HuH-7.5 (cell line): ENCODE data around the gene ATXN1.

Experiments used
- DNase-seq: peaks from one replicate; pipeline ENCODE4 v3.0.0; 2011; ENCODE audit warnings: low spot score

The ATXN1 gene

DNA sequence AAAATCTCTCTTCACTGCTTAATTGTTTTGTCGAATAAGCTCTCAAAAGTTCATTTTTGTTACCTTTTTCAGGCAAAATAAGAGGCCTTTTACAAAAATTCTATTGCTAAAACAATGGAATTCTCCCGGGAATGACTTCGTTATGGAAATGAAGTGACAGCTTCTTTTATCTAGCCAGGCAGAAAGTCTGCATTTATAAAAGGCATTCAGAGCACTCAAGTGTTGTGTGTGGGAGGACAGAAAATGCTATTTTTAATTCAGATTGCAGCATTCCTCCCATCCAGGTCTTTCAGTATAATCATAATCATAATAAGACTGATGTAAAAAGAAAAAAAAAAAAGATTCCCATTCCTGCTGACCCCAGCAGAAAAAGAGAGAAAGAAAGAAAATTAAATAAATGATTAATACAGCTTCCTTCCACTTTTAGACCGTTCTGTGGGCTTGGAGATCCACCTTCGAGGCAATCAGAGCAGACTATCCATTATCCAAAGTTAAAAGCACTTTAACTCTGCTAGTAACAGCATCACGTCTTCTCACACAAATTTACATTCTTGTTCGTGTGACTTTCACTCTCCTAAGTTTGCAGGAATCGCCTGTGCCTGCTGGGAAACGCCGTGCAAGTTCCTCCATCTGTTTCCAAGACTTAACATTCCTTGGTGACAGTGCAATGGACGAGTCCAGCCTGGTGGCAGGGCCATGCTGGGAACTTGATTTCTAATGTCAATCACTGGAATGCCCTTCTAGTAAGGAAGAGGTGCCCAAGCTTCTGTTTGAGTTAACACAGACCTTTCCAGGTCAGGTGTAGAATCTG is 264.1 kb downstream of the ATXN1 start:
- DNase-seq: no peak

DNA sequence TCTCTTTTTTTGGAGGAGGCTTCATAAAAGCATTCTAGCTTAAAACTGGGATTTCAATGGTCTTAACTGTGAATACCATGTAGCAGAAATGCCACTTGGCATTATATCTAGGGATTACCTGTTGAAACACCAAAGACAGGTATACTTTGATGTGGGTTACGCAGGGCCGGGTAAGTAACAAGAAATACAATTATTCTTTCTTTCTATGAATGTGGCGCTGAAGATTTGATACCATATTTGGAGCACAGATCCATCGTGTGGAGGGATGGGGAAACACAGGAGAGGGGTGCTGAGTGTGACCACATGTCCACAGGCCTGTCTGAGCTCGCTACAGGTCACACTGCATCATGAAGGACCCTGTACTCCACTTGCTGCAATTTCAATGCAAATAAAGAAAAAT is 265.1 kb downstream of the ATXN1 start:
- DNase-seq: no peak

- no peak for DNase-seq
These were observed 266.5 kb downstream of the ATXN1 start for GRCh38 chr6:16494793-16495192.

DNA sequence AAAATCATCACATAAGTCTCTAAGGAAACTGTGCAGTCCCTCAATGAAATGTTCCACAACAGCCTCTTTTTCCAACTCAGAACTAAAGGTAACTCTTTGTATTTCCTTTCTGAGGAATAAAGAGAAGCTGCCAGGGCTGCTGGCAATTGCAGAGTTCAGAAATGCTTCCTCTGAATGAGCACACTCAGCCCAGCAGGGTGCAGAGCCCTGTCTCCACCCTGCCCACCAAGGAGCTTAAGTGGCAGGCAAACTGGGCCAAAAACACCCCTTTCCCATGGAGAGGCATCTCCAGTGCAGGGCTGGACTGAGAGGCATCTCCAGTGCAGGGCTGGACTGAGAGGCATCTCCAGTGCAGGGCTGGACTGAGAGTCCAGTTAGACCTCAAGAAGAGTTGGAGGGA is 267.5 kb downstream of the ATXN1 start:
- no peak for DNase-seq

DNA sequence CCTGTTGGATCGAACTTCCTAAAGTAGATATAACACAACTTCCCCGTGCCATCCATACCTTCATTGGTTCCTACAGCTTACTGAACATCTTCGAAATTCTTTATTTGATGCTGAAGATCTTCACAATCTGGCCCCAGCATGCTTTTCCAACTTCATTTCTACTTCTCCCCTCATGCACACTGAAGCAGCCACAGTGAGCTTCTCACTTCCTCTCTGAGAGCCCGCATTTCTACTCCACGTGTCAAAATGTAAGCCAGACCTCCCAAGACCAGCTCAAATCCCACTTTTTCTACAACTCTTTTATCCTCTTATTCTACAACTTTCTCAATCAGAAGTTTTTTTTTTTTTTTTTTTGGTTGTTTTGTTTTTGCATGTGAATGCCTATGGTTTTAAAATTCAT is 268.1 kb downstream of the ATXN1 start:
- DNase-seq: no peak

GRCh38 chr6:16491666-16492313 is 269.5 kb downstream of the ATXN1 start:
- no peak for DNase-seq

DNA sequence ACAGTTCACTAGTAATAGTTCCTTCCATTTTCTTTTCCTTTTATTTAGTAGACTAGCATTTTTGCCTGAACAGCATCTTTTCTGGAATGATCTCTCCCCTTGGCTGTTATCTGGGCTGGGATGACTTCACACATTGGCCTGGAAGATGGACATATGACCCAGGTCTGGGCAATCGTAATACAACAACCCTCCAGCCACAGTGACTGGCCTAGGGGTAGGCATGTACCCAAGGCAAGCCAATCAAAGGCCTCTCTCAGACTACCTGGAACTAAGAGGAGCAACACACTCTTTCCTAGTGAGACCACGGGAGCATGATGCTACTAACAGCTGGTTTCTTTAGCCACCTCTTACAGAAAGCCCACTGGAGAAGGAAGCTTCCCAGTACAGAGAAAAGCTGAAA is 270.6 kb downstream of the ATXN1 start:
- no peak for DNase-seq

GRCh38 chr6:16488813-16489212 is 272.4 kb downstream of the ATXN1 start:
- DNase-seq: no peak

GRCh38 chr6:16487996-16488674 is 273.1 kb downstream of the ATXN1 start:
- DNase-seq: no peak

DNA sequence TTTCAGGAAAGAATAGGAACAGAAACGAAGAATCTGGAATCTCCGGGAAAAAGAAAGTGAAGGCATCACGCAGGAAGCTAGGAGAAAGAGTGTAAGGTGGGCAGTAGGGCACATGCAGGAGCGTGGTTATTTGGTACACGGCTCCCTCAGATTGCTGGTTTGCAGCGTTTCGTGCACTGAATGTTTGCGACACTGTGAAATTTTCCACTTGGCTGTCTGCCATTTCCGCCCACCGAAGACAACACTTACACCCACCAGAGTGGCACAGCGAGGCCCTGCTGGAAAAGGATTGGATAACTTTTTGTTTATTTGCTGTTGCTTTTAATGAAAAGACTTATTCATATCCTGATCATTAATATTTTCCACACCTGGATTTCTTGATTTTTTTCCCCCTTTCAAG is 274.6 kb downstream of the ATXN1 start:
- DNase-seq: no peak

DNA sequence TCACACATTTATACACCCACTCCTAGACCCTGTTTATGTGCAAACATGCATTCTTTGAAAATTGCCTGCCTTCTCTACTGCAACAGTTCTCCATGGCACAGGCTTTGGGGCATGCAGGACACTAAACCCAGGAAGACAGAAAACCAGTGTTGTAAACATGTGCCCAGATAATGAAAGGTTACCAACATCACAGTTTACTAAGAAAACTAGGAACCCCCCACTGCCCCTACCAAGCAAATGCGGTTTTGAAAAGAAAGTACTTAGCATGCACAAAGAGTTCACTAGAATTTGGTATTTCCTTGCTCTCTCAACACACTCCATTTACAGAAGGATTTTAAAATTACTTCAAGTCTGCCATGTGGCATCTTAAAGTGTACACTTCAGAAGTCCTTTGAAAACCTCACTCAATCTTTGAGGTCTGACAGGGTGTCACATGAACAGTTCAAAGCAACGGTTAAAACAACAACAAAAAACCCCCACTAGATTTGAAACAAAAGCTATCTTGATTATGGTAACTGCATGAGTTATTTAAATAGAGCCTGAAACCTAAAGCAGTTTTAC is 277.9 kb downstream of the ATXN1 start:
- DNase-seq: no peak

GRCh38 chr6:16482702-16483314 is 278.5 kb downstream of the ATXN1 start:
- no peak for DNase-seq

DNA sequence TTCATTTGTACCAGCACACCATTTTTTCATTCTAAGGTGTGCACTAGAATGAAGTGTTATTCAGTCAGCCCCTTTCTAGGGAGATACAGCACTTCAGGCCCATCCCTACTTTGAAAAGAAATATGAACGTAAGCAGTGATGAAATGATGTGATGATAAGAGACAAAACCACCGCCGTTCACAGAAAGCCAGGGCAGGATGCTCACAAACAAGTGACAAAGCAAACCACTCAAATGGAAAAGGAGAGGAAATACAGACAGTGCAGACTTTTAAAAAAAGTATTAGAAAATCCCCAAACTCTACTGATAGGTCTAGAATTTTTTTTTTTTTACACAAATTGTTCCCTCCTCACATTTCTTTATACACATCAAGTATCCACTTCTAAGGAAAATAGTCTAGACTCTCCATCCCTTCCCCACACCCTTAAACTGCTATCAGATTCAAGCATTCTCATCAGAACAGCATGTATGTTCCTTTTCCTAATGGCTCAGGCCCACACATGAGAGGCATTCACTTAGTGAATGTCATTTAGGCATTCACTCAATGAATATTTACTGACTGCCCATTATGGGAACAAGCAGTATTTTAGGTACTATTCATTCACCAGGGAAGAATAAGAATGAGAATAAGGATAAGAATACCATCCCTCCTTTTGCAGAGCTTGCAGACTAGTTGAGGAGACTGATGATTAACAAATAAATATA is 279.4 kb downstream of the ATXN1 start:
- DNase-seq: no peak

- no peak for DNase-seq
These were observed 280.3 kb downstream of the ATXN1 start for GRCh38 chr6:16480763-16481560.

DNA sequence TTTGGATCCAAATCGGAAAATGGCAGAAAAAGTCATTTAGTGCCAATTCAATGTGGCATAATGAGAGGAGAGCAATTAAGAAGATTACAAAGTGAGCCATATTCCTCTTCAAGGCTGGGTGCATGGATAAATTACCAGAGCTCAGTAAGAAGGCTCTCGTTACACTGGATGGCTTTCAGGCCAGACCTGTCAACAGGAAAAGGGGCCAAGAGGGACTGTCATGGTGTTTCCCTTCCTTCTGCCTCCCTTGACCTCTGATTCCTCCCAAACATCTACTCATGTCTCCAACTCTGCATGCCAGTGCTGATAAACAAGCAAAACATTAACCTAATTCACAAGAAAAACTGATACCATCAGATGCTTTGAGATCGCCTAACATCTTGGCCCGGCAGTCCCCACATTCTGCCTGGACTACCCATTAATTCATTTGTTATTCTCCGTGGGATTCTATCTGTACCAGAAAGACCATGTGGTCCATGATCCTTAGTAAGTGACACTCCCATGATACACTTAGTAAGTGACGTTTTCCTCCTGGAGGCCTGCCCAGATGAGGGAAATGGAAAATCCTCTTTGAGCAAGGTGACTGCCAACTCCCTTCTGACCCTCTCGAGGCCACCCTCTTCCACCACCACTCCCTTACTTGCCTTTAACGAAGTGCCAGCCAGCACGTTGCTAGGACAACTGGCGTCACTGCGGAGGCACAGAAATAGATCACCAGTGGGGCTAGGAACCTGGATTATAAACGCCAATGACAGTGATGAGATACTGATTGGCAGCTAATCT is 283.7 kb downstream of the ATXN1 start:
- DNase-seq: no peak

DNA sequence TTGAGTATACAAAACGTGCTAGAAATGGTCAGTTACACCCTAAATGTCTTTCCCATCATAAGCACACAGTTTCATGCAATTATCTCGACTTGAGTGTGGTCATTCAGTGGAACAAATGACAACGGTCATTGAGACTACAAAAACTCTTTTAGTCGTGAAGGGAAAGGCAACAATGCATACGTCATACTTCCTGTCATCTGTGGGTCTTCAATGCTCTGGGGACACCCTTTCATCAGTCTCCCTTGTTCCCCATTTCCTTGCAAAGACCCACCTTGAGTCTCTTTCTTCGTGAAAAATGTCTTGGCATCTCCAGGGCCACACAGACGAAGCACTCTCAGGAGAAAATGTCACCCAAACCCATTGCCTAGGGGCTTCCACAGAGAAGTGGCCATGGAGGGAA is 284.4 kb downstream of the ATXN1 start:
- no peak for DNase-seq

DNA sequence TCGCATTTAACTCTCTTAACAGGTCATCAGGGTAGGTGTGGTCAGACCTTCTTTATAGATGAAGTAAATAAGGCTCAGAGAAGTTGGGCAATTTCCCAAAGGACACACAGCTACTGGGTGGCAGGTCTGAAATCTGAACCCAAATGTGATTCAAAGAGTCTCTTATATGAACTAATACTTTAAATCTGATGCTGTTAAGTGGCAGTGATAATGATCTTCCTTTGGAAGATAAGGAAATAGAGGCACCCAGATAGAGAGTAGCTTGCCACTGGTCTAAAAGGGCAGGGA is 285.8 kb downstream of the ATXN1 start:
- DNase-seq: no peak

GRCh38 chr6:16474772-16475493 is 286.3 kb downstream of the ATXN1 start:
- DNase-seq: no peak

DNA sequence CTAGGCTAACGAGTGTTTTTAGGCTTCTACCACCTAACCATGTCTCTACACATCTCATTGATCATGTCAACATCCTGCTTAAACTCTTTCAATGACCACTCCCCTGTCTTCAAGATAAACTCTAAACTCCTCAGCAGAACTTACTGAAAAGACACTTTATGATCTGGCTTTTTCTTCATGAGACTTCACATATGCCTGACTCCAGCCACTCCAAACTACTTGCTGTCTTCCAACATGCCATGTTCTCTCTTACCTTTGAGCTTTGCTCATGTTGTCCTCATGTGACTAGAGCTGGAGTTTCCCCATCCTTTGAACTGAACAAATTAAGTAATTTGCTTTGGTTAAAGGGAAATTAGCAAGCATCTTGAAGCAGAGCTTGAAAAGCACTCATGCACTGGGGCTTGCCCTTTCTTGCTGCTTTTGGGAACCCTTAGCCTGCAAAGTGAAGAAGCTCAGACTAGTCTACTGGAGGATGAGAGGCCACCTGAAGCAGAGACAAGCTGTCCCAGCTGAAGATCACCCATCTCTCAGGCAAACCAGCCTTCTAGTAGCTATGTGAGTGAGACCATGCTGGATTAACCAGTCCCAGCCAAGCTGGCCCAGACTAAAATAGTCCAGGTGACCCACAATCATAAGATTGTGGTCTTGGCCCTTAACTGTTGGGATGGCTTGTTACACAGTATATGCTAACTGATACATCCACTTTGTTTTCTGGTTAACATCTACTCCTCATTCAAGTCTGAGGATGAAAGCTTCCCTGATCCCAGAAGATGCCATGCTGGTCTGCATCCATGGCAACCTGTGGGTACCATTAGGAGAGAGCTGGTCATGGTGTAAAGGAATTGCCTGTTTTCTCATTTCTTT is 287.1 kb downstream of the ATXN1 start:
- DNase-seq: no peak
